ENCODE results near the gene DDX39B.
A peak's percentile ranks its signal among the peaks of the same experiment; 100 is the strongest.
"Not testable (repeated sequence)": the region's sequence is repeated elsewhere in the genome, so short reads cannot be mapped to it uniquely, and the experiment has no call there.

The DDX39B gene

GRCh38 chr6:31510007-31510406 lies 31.8 kb downstream of the DDX39B start:
- no peaks in the 10 kb centered on the region for H3K4me1 ChIP-seq (ENCODE audit: control insufficient read depth in 1 of 2, insufficient read depth in 2 of 2, low read length in 2 of 2)
- H3K9me3 ChIP-seq (ENCODE audit: control insufficient read depth in 1 of 2, low read length in 2 of 2), result no peaks in the 10 kb centered on the region
- H3K27me3 ChIP-seq (ENCODE audit: low read depth, low read length), result no peaks in the 10 kb centered on the region
- H3K36me3 ChIP-seq (ENCODE audit: control insufficient read depth in 1 of 2, insufficient read depth in 2 of 2, low read length in 2 of 2), result peaks cover 0 to 6% of the 10 kb centered on the region in 2 donors
- no peak overlapping the region for H3K27ac ChIP-seq (ENCODE audit: low read length)
- H3K4me3 ChIP-seq (ENCODE audit: low read depth in 1 of 2, low read length in 2 of 2), result no peak overlapping the region

GRCh38 chr6:31509036-31509435 lies 32.8 kb downstream of the DDX39B start:
- H3K36me3 ChIP-seq (ENCODE audit: control insufficient read depth in 1 of 2, insufficient read depth in 2 of 2, low read length in 2 of 2); H3K27me3 ChIP-seq (ENCODE audit: low read depth, low read length); H3K9me3 ChIP-seq (ENCODE audit: control insufficient read depth in 1 of 2, low read length in 2 of 2); H3K4me3 ChIP-seq (ENCODE audit: low read depth in 1 of 2, low read length in 2 of 2); H3K27ac ChIP-seq (ENCODE audit: low read length); H3K4me1 ChIP-seq (ENCODE audit: control insufficient read depth in 1 of 2, insufficient read depth in 2 of 2, low read length in 2 of 2): not testable (repeated sequence)

DNA sequence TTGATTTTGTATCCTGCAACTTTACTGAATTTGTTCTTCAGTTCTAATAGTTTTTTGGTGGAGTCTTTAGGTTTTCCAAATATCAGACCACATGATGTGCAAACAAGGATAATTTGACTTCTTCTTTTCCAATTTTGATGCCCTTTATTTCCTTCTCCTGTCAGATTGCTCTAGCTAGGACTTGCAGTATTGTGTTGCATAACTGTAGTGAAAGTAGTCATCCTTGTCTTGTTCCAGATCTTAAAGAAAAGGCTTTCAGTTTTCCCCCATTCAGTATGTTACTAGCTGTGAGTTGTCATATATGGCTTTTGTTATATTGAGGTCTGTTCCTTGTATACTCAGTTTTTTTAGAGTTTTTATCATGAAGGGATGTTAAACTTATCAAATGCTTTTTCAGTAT lies 39.2 kb downstream of the DDX39B start:
- no peaks in the 10 kb centered on the region for H3K9me3 ChIP-seq (ENCODE audit: control insufficient read depth in 1 of 2, low read length in 2 of 2)
- H3K4me1 ChIP-seq (ENCODE audit: control insufficient read depth in 1 of 2, insufficient read depth in 2 of 2, low read length in 2 of 2), result peaks cover 0 to 9% of the 10 kb centered on the region in 2 donors
- H3K27ac ChIP-seq (ENCODE audit: low read length), result no peak overlapping the region
- no peak overlapping the region for H3K4me3 ChIP-seq (ENCODE audit: low read depth in 1 of 2, low read length in 2 of 2)
- H3K27me3 ChIP-seq (ENCODE audit: low read depth, low read length), result no peaks in the 10 kb centered on the region
- peaks cover 0 to 6% of the 10 kb centered on the region in 2 donors for H3K36me3 ChIP-seq (ENCODE audit: control insufficient read depth in 1 of 2, insufficient read depth in 2 of 2, low read length in 2 of 2)

DNA sequence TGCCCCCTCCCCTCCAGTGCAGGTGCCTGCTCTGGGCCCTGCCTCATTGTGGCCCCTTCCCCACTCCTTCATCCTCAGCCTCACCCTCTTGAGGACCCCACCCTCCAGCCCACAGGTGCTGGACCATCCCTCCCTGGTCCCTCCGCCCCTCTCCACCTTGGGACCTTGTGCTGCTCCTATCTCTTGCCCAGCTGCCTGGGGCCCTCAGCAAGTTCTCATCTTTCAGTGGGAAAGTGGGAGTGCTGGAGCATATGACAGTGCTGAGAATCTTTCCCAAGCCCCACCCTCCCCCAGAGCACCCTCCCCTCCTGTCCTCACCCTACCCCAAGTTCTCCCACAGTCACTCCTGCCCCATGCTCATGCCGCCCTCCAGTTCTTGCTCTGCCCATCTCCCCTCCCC lies 42.2 kb downstream of the DDX39B start:
- not testable (repeated sequence) for H3K4me3 ChIP-seq (ENCODE audit: low read depth in 1 of 2, low read length in 2 of 2); H3K36me3 ChIP-seq (ENCODE audit: control insufficient read depth in 1 of 2, insufficient read depth in 2 of 2, low read length in 2 of 2); H3K9me3 ChIP-seq (ENCODE audit: control insufficient read depth in 1 of 2, low read length in 2 of 2); H3K27ac ChIP-seq (ENCODE audit: low read length); H3K27me3 ChIP-seq (ENCODE audit: low read depth, low read length)
- H3K4me1 ChIP-seq (ENCODE audit: control insufficient read depth in 1 of 2, insufficient read depth in 2 of 2, low read length in 2 of 2), result peaks cover 0 to 15% of the 10 kb centered on the region in 2 donors

GRCh38 chr6:31498748-31499147 lies 43.1 kb downstream of the DDX39B start:
- Histone ChIP-seq H3K36me3 (ENCODE audit: control insufficient read depth in 1 of 2, insufficient read depth in 2 of 2, low read length in 2 of 2) (no peaks in the 10 kb centered on the region), H3K4me1 (ENCODE audit: control insufficient read depth in 1 of 2, insufficient read depth in 2 of 2, low read length in 2 of 2) (peaks cover 0 to 20% of the 10 kb centered on the region in 2 donors), H3K27me3 (ENCODE audit: low read depth, low read length) (no peaks in the 10 kb centered on the region), H3K9me3 (ENCODE audit: control insufficient read depth in 1 of 2, low read length in 2 of 2) (no peaks in the 10 kb centered on the region), H3K4me3 (ENCODE audit: low read depth in 1 of 2, low read length in 2 of 2) (no peak overlapping the region), H3K27ac (ENCODE audit: low read length) (no peak overlapping the region)

DNA sequence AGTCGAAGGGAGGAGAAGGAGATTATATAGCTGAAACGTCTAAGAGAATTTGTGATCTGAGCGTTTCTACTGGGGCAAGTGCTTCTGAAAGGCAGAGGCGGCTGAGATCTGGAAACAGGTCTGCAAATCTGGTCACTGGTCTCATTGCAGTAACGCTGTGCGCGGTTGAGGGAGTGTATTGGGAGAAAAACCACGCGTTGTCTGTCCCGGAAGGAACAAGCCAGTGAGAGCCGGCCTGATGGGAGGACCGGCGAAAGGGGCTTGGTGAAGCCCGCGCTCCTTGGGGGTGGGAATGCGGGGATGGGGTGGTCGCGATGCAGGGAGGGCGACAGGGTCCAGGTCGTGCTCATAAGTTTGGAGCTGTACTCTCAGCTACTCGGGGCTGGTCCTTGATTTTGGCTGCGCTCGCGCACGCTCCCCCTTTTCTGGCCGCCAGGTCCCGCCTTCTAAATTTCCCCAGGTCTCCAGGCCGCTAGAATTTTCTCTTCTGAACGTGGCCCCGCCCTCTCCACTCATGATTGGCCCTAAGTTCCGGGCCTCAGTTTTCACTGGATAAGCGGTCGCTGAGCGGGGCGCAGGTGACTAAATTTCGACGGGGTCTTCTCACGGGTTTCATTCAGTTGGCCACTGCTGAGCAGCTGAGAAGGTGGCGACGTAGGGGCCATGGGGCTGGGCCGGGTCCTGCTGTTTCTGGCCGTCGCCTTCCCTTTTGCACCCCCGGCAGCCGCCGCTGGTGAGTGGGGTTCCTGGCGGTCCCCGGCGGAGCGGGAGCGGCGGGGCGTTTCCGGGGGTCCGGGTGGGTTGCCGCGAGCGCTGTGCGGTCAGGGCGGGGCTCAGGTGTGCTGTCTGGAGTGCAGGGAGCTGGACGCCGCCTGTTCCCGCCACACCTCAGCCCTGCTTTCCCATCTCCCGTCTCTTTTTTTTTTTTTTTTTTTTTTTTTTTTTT lies 44.0 kb downstream of the DDX39B start, which contains the start of gene MICB:
Gene MICB, plus strand, starts transcription at position 615 of the 946 bp plus-strand sequence. Its CDS starts 49 bp downstream, at position 664.
- Histone ChIP-seq H3K4me3 (ENCODE audit: low read depth in 1 of 2, low read length in 2 of 2) (peak within 1 kb of the TSS; percentile 55 to 68), H3K27ac (ENCODE audit: low read length) (no peak within 1 kb of the TSS), H3K9me3 (ENCODE audit: control insufficient read depth in 1 of 2, low read length in 2 of 2) (no peaks in the 10 kb centered on the region), H3K4me1 (ENCODE audit: control insufficient read depth in 1 of 2, insufficient read depth in 2 of 2, low read length in 2 of 2) (peaks cover 0 to 20% of the 10 kb centered on the region in 2 donors), H3K36me3 (ENCODE audit: control insufficient read depth in 1 of 2, insufficient read depth in 2 of 2, low read length in 2 of 2) (no peaks in the 10 kb centered on the region), H3K27me3 (ENCODE audit: low read depth, low read length) (no peaks in the 10 kb centered on the region)

DNA sequence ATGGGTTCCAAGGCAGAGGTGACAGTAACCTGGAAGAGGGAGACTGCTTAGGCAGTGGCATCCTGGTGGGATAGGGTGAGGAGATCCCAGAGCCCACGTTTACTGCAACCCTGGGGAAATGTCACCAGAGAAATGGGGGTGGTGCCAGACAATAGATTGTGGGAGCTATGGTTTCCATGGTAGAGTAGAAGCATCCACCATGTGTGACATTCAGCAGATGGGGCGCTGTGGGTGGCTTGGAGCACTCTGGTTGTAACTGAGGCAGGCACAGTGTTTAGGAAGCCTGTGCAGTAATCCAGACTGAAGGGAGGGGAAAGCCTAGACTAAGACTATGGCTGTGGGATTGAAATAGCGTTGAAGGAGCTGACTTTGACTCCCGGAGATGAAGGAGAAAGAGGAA lies 45.0 kb downstream of the DDX39B start:
- H3K4me3 ChIP-seq (ENCODE audit: low read depth in 1 of 2, low read length in 2 of 2); H3K36me3 ChIP-seq (ENCODE audit: control insufficient read depth in 1 of 2, insufficient read depth in 2 of 2, low read length in 2 of 2); H3K27ac ChIP-seq (ENCODE audit: low read length); H3K27me3 ChIP-seq (ENCODE audit: low read depth, low read length); H3K9me3 ChIP-seq (ENCODE audit: control insufficient read depth in 1 of 2, low read length in 2 of 2): not testable (repeated sequence)
- peaks cover 0 to 20% of the 10 kb centered on the region in 2 donors for H3K4me1 ChIP-seq (ENCODE audit: control insufficient read depth in 1 of 2, insufficient read depth in 2 of 2, low read length in 2 of 2)

DNA sequence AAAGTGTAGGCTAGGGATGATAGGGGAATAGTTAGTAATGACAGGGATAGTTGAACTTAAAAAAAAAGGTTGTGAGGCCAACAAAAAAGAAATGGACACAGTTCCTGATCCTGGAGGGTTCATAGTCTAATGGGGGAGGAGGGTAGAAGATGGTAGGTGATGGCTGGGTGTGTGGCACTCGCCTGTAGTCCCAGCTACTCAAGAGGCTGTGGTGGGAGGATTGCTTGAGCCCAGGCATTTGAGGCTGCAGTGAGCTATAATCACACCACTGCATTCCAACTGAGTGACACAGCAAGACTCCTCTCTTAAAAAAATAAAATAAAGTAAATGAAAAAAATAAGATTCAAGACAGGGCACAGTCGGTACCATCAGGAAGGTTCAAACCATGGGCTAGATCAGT lies 46.2 kb downstream of the DDX39B start:
- H3K4me1 ChIP-seq (ENCODE audit: control insufficient read depth in 1 of 2, insufficient read depth in 2 of 2, low read length in 2 of 2), result peaks cover 0 to 23% of the 10 kb centered on the region in 2 donors

DNA sequence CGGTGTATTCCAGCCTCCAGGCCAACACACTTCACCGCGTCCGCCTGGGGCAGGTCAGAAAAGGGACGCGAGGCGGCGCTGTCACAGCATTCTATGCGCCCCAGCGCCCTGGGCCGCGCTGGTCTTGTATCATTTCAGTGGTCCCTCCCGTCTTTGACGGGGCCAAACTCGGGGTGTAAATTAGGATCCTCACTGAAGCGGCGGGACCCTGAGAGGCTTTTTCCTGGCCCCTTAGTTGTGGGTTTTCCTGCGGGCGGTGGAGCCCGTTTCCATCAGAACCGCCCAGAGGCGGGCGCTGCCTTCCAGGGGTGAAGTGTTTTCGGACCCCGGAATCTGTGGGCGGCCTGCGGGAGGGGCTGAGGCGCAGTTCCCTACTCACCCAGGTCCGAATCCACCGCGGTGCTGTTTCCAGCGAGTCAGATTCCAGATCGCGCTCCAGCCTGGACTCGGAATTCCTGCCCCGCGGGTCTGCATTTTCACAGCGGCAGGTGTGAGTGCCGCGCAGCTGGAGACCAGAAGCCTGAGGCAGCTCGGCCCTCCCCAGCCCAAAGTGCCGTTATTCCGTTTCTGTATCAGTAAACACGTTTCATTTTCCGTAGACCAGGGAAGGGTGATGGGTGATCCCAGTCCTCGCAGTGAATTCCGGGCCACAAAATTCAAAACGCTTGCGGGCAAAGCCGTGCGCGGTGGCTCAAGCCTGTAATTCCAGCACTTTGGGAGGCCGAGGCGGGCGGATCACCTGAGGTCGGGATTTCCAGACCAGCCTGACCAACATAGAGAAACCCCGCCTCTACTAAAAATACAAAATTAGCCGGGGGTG lies 47.7 kb downstream of the DDX39B start:
- no peaks in the 10 kb centered on the region for H3K27me3 ChIP-seq (ENCODE audit: low read depth, low read length)
- peaks cover 0 to 23% of the 10 kb centered on the region in 2 donors for H3K4me1 ChIP-seq (ENCODE audit: control insufficient read depth in 1 of 2, insufficient read depth in 2 of 2, low read length in 2 of 2)
- H3K9me3 ChIP-seq (ENCODE audit: control insufficient read depth in 1 of 2, low read length in 2 of 2), result no peaks in the 10 kb centered on the region
- H3K27ac ChIP-seq (ENCODE audit: low read length), result no peak overlapping the region
- no peaks in the 10 kb centered on the region for H3K36me3 ChIP-seq (ENCODE audit: control insufficient read depth in 1 of 2, insufficient read depth in 2 of 2, low read length in 2 of 2)
- peak overlapping the region; percentile 56 to 66 for H3K4me3 ChIP-seq (ENCODE audit: low read depth in 1 of 2, low read length in 2 of 2)

More for the DNA sequence above, 46.2 kb downstream of the DDX39B start:
- Histone ChIP-seq H3K27ac (ENCODE audit: low read length) (no peak overlapping the region), H3K27me3 (ENCODE audit: low read depth, low read length) (no peaks in the 10 kb centered on the region), H3K9me3 (ENCODE audit: control insufficient read depth in 1 of 2, low read length in 2 of 2) (no peaks in the 10 kb centered on the region), H3K36me3 (ENCODE audit: control insufficient read depth in 1 of 2, insufficient read depth in 2 of 2, low read length in 2 of 2) (no peaks in the 10 kb centered on the region), H3K4me3 (ENCODE audit: low read depth in 1 of 2, low read length in 2 of 2) (peak overlapping the region in 1 of 2 donors; percentile 44)

DNA sequence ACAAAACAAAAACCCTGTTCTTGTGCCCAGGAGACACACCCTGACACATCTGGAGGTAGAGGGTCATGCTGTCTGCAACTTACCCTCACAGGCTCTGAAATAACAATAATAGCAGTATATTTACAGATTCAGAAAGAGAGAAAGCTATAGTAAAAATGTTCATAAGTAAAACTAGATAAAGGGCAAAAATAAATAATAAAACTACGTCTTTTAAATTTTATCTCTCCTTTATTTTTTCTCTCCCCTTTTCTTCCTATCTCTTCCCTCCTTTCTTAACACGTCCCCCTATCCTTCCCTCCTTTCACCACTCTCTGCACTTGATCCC lies 48.3 kb downstream of the DDX39B start:
- peak overlapping the region; percentile 56 to 66 for H3K4me3 ChIP-seq (ENCODE audit: low read depth in 1 of 2, low read length in 2 of 2)
- H3K27ac ChIP-seq (ENCODE audit: low read length), result not testable (repeated sequence)

DNA sequence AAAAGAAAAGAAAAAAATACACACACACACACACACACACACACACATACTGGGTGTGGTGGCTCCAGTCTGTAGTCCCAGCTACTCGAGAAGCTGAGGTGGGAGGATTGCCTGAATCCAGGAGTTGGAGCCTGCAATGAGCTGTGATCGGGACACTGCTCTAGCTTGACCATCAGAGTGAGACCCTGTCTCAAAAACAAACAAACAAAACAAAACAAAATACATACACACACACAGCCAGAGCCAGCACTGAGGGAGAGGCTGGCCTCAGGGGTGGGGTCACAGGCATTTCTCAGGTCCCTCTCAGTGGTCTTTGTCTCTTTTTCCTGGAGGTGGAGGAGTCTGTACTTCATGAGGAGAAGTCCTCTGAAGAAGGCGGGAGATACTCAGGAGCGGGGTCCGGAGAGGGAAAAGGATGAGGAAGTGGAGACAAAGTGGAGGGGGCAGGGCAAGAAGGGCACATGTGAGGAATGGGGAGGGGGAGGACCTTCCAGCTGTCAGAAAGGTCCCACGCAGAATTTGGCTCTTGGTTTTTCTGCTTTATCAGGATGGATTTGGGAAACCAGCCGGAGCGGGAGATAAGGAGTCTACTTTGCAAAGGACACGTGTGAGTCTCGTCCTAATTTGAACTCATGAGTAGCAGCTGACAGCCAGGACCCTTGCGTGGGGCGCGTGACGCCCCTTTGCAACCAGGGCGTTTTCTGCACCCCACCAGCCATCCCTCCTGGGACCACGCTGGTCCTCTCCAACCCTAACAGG lies 51.5 kb downstream of the DDX39B start:
- Histone ChIP-seq H3K9me3 (ENCODE audit: control insufficient read depth in 1 of 2, low read length in 2 of 2) (no peaks in the 10 kb centered on the region), H3K36me3 (ENCODE audit: control insufficient read depth in 1 of 2, insufficient read depth in 2 of 2, low read length in 2 of 2) (no peaks in the 10 kb centered on the region), H3K27ac (ENCODE audit: low read length) (no peak overlapping the region), H3K4me1 (ENCODE audit: control insufficient read depth in 1 of 2, insufficient read depth in 2 of 2, low read length in 2 of 2) (peaks cover 0 to 9% of the 10 kb centered on the region in 2 donors), H3K4me3 (ENCODE audit: low read depth in 1 of 2, low read length in 2 of 2) (no peak overlapping the region), H3K27me3 (ENCODE audit: low read depth, low read length) (no peaks in the 10 kb centered on the region)

More for the DNA sequence above, 48.3 kb downstream of the DDX39B start:
- H3K9me3 ChIP-seq (ENCODE audit: control insufficient read depth in 1 of 2, low read length in 2 of 2); H3K36me3 ChIP-seq (ENCODE audit: control insufficient read depth in 1 of 2, insufficient read depth in 2 of 2, low read length in 2 of 2); H3K27me3 ChIP-seq (ENCODE audit: low read depth, low read length): not testable (repeated sequence)
- H3K4me1 ChIP-seq (ENCODE audit: control insufficient read depth in 1 of 2, insufficient read depth in 2 of 2, low read length in 2 of 2), result peaks cover 0 to 19% of the 10 kb centered on the region in 2 donors

Measured in muscle layer of duodenum (tissue), 2 donors.